Gastroesophageal sphincter (tissue), 4 donors: ENCODE data around the gene NKD1. TPM values are rescaled to one million over a fixed set of nuclear protein-coding genes. Genes with fewer than 3 reads are reported as not detected.

ENCODE experiments used
- ATAC-seq: fragments of 150-250 bp; one replicate; pipeline ENCODE4 v1.9.1; 2016; ENCODE audit warnings: mild to moderate bottlenecking, moderate library complexity
- H3K27ac ChIP-seq, 4 donors: fragments of 200-600 bp; sonication (generic) in 3 of 4; 1 replicate in 3 of 4; 2 replicates in 1 of 4; pipeline ENCODE4 v1.5.1; 2016 to 2019
- H3K27me3 ChIP-seq: fragments of 200-600 bp; sonication (generic); one replicate; pipeline ENCODE4 v1.5.1; 2019
- H3K36me3 ChIP-seq, 2 donors: fragments of 200-600 bp; sonication (generic); one replicate each; pipeline ENCODE4 v1.5.1; 2019; ENCODE audit warnings: control low read depth in 1 of 2
- H3K4me1 ChIP-seq, 3 donors: fragments of 200-600 bp; sonication (generic); 1 replicate in 2 of 3; 2 replicates in 1 of 3; pipeline ENCODE4 v1.5.1; 2016 to 2019; ENCODE audit warnings: control low read depth in 2 of 3
- H3K4me3 ChIP-seq, 2 donors: fragments of 200-600 bp; sonication (generic); one replicate each; pipeline ENCODE4 v1.5.1; 2019; ENCODE audit warnings: mild to moderate bottlenecking in 1 of 2, moderate library complexity in 1 of 2
- H3K9me3 ChIP-seq, 3 donors: fragments of 200-600 bp; sonication (generic); one replicate each; pipeline ENCODE4 v1.5.1; 2017 to 2019; ENCODE audit warnings: control low read depth in 2 of 3
- EP300 ChIP-seq: sonication (generic); formaldehyde crosslinking; IDR thresholded peaks from one replicate; pipeline ENCODE4 v1.6.1; 2017; ENCODE audit warnings: antibody characterized with exemption, mild to moderate bottlenecking
- POLR2A ChIP-seq, 2 donors: fragments of 450-650 bp; IDR thresholded peaks; one replicate each; pipeline ENCODE4 v1.6.1; 2017; ENCODE audit warnings: antibody characterized with exemption in 2 of 2, mild to moderate bottlenecking in 2 of 2, moderate library complexity in 1 of 2
- POLR2AphosphoS5 ChIP-seq: sonication (generic); formaldehyde crosslinking; IDR thresholded peaks from one replicate; pipeline ENCODE4 v1.6.1; 2017; ENCODE audit warnings: antibody characterized with exemption
- WGBS, 2 donors: methylation state at CpG; one replicate each; pipeline ENCODE4 v1.1.5; 2018; ENCODE audit warnings: low coverage in 1 of 2; 5-methylcytosine and 5-hydroxymethylcytosine counted together
- total RNA-seq, 4 donors: library from RNA; depleted of rRNA; stranded (reverse); fragments of >200 nt; gene quantifications; one replicate each; pipeline ENCODE4 v1.1.0, GENCODE V29; 2016
- TF ChIP-seq, protein P1 (sequence below), 4 experiments: fragments of 200-600 bp in 2 of 4; fragments of 450-650 bp in 2 of 4; sonication (generic) in 1 of 4; IDR thresholded peaks; one replicate each; pipeline ENCODE4 v1.5.1; 2017 to 2019; ENCODE audit warnings: antibody characterized with exemption in 4 of 4, mild to moderate bottlenecking in 2 of 4, moderate library complexity in 2 of 4

NKD1 gene
- total RNA-seq, 4 donors from 2014 or later: 27.7 to 69.2 (median 48.7) TPM

DNA sequence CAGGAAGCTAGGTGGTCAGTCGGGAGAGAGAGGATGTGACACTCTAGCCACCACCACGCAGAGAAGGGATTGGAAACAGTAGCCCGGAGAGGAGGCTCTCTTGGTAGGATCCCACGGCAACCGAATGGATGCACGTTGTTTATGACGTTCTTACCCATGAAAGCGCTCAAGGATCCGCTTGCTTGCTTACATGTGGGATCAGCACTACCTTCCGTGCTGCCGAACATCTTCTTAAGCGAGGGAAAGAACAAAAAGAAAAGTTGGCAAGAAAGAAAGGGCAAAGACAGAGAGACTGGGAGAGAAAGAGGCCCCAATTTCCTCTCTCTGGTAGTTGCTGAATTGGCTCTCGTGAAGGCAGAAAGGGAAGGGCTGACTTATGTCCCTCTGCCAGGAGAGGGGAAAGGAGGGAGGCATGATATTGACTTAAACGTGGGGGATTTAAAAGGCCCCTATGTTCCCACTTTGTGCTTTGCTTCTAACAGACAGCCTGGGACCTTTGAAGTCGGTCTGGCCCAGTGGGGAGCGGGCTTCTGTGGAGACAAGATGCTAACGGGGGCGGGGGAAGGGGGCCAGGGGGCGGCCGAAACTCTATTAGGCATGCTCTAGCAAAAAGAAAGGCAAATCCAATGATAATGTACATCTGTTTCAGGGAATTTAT is 97.5 kb downstream of the NKD1 start:
- 52 to 61% methylated on average over 7 to 10 of the region's 20 CpGs for WGBS, 2 donors
- Histone ChIP-seq H3K27me3 (no peaks in the 10 kb centered on the region), H3K9me3 (no peaks in the 10 kb centered on the region), H3K27ac (no peak overlapping the region), H3K4me1 (peaks cover 0 to 20% (median 0%) of the 10 kb centered on the region in 3 donors), H3K4me3 (no peak overlapping the region), H3K36me3 (peaks cover 0 to 52% of the 10 kb centered on the region in 2 donors)
- TF ChIP-seq POLR2AphosphoS5 (no peak), POLR2A (IDR thresholded peaks at IDR 0.05) (no peak), EP300 (no peak)
- TF ChIP-seq, protein P1, sequence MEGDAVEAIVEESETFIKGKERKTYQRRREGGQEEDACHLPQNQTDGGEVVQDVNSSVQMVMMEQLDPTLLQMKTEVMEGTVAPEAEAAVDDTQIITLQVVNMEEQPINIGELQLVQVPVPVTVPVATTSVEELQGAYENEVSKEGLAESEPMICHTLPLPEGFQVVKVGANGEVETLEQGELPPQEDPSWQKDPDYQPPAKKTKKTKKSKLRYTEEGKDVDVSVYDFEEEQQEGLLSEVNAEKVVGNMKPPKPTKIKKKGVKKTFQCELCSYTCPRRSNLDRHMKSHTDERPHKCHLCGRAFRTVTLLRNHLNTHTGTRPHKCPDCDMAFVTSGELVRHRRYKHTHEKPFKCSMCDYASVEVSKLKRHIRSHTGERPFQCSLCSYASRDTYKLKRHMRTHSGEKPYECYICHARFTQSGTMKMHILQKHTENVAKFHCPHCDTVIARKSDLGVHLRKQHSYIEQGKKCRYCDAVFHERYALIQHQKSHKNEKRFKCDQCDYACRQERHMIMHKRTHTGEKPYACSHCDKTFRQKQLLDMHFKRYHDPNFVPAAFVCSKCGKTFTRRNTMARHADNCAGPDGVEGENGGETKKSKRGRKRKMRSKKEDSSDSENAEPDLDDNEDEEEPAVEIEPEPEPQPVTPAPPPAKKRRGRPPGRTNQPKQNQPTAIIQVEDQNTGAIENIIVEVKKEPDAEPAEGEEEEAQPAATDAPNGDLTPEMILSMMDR (IDR thresholded peaks at IDR 0.05): no peak
- no peak for ATAC-seq

DNA sequence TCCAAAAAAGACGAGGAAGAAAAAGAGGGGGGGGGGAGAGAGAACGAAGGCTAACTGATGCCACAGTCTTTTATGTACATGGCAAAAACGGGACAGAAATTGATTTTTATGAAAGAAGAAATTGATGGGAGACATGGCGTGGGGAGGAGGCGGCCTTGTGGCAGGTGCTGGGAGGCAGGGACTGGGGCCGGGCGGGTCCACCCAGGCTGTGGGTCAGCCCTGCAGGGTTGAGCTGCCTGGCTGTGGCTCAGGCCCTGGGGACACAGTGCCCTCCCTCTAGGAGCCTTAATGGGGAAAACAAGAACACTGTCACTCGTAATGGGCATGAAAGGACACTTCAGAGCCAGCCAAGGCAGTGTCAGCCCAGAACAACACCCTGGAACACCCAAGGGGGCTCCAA is 98.1 kb downstream of the NKD1 start:
- TF ChIP-seq, protein P1 (IDR thresholded peaks at IDR 0.05): no peak
- no peak for TF ChIP-seq EP300
- no peak for TF ChIP-seq POLR2A (IDR thresholded peaks at IDR 0.05)
- TF ChIP-seq POLR2AphosphoS5: no peak
- 68 to 78% methylated on average over 6 to 7 of the region's 8 CpGs for WGBS, 2 donors
- Histone ChIP-seq H3K4me3 (no peak overlapping the region), H3K4me1 (peaks cover 0 to 20% (median 0%) of the 10 kb centered on the region in 3 donors), H3K36me3 (peaks cover 0 to 46% of the 10 kb centered on the region in 2 donors), H3K27ac (no peak overlapping the region), H3K9me3 (no peaks in the 10 kb centered on the region), H3K27me3 (no peaks in the 10 kb centered on the region)
- no peak for ATAC-seq

DNA sequence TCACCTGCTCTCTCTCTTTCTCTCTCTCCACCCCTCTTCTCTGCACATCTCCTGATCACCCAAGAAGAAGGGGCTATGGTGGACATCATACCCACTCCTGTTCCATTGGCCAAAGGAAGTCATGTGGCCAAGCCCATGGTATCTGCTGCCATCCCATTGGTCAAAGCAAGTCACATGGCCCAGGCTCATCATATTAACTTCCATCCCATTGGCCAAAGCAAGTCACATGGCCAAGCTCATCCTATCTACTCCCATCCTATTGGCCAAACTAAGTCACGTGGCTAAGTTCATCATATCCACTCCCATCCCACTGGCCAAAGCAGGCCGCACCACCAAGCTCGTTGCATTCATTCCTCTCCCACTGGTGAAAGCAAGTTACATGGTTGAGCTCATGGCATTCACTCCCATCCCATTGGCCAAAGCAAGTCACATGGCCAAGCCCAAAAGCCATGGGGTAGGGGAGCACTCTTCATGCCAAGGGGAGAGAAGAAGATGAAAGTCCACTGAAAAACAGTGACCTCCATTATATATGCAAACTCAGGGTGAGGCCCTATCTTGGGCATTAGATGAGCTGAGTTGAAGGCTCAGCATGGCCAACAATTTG is 103.7 kb downstream of the NKD1 start:
- H3K4me3 ChIP-seq: no peak overlapping the region
- no peaks in the 10 kb centered on the region for H3K9me3 ChIP-seq
- WGBS, 2 donors: 93% methylated on average over 3 of the region's 3 CpGs; no CpG with 5 or more reads in 1 of the 2 donors
- no peak overlapping the region for H3K27ac ChIP-seq
- no peaks in the 10 kb centered on the region for H3K4me1 ChIP-seq
- ATAC-seq: no peak
- no peak for TF ChIP-seq POLR2AphosphoS5
- TF ChIP-seq, protein P1 (IDR thresholded peaks at IDR 0.05): no peak
- TF ChIP-seq EP300: no peak
- no peak for TF ChIP-seq POLR2A (IDR thresholded peaks at IDR 0.05)
- no peaks in the 10 kb centered on the region for H3K27me3 ChIP-seq
- H3K36me3 ChIP-seq: peaks cover 0 to 27% of the 10 kb centered on the region in 2 donors

DNA sequence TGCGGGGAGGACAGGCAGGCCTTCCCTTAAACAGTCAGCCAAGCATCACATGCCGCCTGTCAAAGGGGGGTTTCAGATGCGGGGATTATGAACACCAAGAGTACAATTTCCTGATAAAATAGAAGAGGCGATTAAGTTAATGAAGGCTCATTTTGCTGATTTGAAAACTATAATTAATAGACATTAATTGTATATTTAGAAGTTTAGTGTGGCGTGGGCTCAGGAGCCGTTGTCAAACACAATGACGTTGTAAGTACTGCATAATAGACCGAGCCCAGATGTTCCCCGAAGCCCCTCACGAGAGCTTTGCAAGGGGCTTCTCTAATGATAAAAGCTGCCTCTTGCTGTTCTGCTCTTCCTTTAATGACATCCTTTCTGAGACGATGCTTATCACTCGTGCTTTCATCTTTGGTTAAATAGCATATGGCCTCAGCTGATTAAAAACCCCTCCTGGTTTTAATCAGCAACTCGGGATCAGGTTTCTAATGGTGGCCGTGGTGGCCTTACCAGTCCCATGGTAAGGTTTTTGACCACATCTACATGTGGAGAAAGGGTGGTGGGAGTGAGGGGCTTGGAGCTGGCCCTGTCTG is 104.7 kb downstream of the NKD1 start:
- no peak for ATAC-seq

DNA sequence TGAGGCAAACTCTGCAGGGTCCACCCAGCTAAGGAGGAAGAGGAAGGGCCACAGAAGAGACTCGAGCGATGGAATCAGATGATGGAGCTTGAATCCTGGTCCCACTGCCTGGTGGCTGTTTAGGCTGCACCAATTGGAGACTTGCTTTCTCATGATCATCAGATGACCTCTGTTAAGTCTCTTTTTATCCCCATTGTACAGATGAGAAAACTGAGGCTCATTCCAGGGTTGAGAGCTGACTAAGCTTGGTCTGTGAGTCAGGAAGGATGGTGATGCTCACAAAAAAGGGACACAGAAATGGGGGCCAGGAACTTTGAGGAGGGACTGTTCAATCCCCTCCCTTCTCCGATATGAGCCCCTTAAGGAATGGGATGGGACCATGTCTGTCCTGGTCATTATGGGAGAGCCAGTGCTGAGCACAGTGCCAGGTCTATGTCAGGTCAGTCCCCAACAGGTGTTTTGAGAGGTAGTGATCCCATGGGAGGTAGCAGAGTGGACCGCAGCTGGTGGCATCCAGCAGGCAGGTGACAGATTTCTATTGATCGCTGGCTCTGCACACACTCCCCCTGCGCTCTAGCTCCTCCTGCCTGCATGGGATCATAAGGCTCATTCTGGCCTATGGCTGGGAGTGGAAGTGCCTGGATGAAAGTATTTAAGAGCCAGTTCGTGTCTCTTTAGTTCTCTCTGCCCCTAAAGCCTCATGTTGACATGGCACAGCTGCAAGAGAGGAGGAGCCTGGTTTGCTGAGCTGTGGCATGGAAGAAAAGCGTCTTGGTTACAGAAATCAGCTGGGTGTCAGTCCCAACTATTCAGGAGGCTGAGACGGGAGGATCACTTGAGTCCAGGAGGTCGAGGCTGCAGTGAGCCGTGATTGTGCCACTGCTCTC is 105.7 kb downstream of the NKD1 start:
- TF ChIP-seq POLR2AphosphoS5 (no peak), POLR2A (IDR thresholded peaks at IDR 0.05) (no peak), EP300 (no peak)
- TF ChIP-seq, protein P1 (IDR thresholded peaks at IDR 0.05): no peak
- no peak for ATAC-seq
- no peak overlapping the region for H3K27ac ChIP-seq
- no peaks in the 10 kb centered on the region for H3K27me3 ChIP-seq
- no peak overlapping the region for H3K4me3 ChIP-seq
- H3K9me3 ChIP-seq: no peaks in the 10 kb centered on the region
- 40 to 100% methylated on average over 1 of the region's 11 CpGs for WGBS, 2 donors
- H3K4me1 ChIP-seq: no peaks in the 10 kb centered on the region
- H3K36me3 ChIP-seq: peaks cover 0 to 13% of the 10 kb centered on the region in 2 donors

More for the DNA sequence above, 104.7 kb downstream of the NKD1 start:
- TF ChIP-seq POLR2AphosphoS5: no peak
- 56 to 89% methylated on average over 3 to 13 of the region's 14 CpGs for WGBS, 2 donors
- no peaks in the 10 kb centered on the region for H3K27me3 ChIP-seq
- H3K36me3 ChIP-seq: peaks cover 0 to 22% of the 10 kb centered on the region in 2 donors
- no peak overlapping the region for H3K4me3 ChIP-seq
- H3K4me1 ChIP-seq: no peaks in the 10 kb centered on the region
- no peaks in the 10 kb centered on the region for H3K9me3 ChIP-seq
- no peak overlapping the region for H3K27ac ChIP-seq
